ENCODE measurements around the gene RAG1. TPM values are rescaled to one million over a fixed set of nuclear protein-coding genes. Genes with fewer than 3 reads are reported as not detected.
"Not testable (repeated sequence)": the region's sequence is repeated elsewhere in the genome, so short reads cannot be mapped to it uniquely, and the experiment has no call there.

Gene RAG1
- total RNA-seq, 2 donors from 2014 or later: 0.28 to 0.54 TPM

GRCh38 chr11:36550385-36551115, 17.3 kb upstream of the RAG1 start:
- ATAC-seq (ENCODE audit: insufficient number of reproducible peaks, low FRiP score, low read depth): no peak
- H3K36me3 ChIP-seq: no peaks in the 10 kb centered on the region

DNA sequence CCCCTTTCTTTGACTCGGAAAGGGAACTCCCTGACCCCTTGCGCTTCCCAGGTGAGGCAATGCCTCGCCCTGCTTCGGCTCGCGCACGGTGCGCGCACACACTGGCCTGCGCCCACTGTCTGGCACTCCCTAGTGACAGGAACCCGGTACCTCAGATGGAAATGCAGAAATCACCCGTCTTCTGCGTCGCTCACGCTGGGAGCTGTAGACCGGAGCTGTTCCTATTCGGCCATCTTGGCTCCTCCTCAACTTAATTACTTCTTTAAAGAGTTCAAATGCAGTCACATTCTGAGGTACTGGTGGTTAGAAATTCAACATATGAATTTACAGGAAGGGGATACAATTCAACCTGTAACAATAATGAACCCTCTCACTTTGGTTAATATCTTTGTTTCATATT, 10.4 kb upstream of the RAG1 start:
- ATAC-seq (ENCODE audit: insufficient number of reproducible peaks, low FRiP score, low read depth): not testable (repeated sequence)

More at GRCh38 chr11:36550385-36551115, 17.3 kb upstream of the RAG1 start:
- H3K27me3 ChIP-seq (replicated peaks; ENCODE audit: insufficient read depth): no peaks in the 10 kb centered on the region
- no peaks in the 10 kb centered on the region for H3K4me1 ChIP-seq (ENCODE audit: control insufficient read depth in 1 of 2, low read depth in 2 of 2)
- H3K9me3 ChIP-seq: no peaks in the 10 kb centered on the region
- TF ChIP-seq, protein P1, sequence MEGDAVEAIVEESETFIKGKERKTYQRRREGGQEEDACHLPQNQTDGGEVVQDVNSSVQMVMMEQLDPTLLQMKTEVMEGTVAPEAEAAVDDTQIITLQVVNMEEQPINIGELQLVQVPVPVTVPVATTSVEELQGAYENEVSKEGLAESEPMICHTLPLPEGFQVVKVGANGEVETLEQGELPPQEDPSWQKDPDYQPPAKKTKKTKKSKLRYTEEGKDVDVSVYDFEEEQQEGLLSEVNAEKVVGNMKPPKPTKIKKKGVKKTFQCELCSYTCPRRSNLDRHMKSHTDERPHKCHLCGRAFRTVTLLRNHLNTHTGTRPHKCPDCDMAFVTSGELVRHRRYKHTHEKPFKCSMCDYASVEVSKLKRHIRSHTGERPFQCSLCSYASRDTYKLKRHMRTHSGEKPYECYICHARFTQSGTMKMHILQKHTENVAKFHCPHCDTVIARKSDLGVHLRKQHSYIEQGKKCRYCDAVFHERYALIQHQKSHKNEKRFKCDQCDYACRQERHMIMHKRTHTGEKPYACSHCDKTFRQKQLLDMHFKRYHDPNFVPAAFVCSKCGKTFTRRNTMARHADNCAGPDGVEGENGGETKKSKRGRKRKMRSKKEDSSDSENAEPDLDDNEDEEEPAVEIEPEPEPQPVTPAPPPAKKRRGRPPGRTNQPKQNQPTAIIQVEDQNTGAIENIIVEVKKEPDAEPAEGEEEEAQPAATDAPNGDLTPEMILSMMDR (IDR thresholded peaks at IDR 0.05): no peak
- no peak for DNase-seq (ENCODE audit: low spot score)
- H3K4me3 ChIP-seq: no peak overlapping the region
- no peak overlapping the region for H3K27ac ChIP-seq

DNA sequence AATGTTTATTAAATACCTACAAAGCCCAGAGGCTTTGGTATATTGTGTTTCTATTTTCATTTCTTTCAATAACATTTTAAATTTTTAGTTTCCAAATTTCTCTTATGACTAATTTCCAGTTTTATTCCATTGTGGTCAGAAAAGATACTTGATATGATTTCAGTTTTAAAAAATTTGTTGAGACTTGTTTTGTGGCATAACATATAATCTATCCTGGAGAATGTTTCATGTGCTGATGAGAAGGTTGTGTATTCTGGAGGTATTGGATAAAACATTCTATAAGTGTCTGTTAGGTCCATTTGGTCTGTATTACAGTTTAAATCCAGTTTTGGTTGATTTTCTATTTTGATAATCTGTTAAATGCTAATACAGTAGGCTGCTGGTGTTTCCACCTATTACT, 9.8 kb upstream of the RAG1 start:
- DNase-seq (ENCODE audit: low spot score) (no peak), ATAC-seq (ENCODE audit: insufficient number of reproducible peaks, low FRiP score, low read depth) (no peak)
- Histone ChIP-seq H3K4me3 (no peak overlapping the region), H3K36me3 (no peaks in the 10 kb centered on the region), H3K9me3 (peaks cover 2% of the 10 kb centered on the region), H3K27me3 (replicated peaks; ENCODE audit: insufficient read depth) (no peaks in the 10 kb centered on the region), H3K27ac (no peak overlapping the region), H3K4me1 (ENCODE audit: control insufficient read depth in 1 of 2, low read depth in 2 of 2) (no peaks in the 10 kb centered on the region)
- TF ChIP-seq, protein P1 (IDR thresholded peaks at IDR 0.05): no peak

More for the DNA sequence above, 10.4 kb upstream of the RAG1 start:
- not testable (repeated sequence) for DNase-seq (ENCODE audit: low spot score); H3K9me3 ChIP-seq; H3K27ac ChIP-seq; H3K4me1 ChIP-seq (ENCODE audit: control insufficient read depth in 1 of 2, low read depth in 2 of 2); H3K27me3 ChIP-seq (replicated peaks; ENCODE audit: insufficient read depth); H3K4me3 ChIP-seq; H3K36me3 ChIP-seq

DNA sequence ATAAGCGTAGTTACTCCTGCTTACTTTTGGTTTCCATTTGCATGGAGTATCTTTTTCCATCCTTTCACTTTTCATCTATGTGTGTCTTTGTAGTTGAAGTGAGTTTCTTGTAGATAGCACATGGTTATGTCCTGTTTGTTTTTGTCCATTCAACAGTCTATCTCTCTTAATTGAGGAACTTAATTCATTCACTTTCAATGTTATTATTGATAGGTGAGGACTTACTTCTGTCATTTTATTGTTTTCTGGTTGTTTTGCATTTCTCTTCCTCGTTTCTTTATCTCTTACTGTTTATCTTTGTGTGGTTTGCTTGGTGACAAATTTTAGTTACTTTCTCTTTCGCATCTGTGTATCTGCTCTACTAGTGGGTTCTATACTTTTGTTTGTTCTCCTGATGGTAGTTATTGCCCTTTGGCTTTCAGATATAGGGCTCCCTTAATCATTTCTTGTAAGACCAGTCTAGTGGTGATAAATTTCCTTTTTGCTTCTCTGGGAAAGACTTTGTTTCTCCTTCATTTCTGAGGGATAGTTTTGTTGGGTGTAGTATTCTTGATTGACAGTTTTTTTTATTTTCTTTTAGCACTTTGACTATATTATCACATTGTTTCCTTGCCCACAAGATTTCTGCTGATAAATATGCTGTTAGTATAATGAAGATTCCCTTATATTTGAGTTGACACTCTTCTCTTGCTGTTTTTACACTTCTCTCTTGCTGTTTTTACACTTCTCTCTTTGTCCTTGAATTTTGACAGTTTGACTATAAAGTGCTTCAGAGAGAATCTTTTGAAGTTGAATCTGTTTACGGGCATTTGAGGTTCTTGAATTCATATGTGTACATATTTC, 9.0 kb upstream of the RAG1 start:
- Histone ChIP-seq H3K27me3 (replicated peaks; ENCODE audit: insufficient read depth) (no peaks in the 10 kb centered on the region), H3K9me3 (peaks cover 2% of the 10 kb centered on the region), H3K4me1 (ENCODE audit: control insufficient read depth in 1 of 2, low read depth in 2 of 2) (no peaks in the 10 kb centered on the region), H3K36me3 (no peaks in the 10 kb centered on the region), H3K27ac (no peak overlapping the region), H3K4me3 (no peak overlapping the region)
- ATAC-seq (ENCODE audit: insufficient number of reproducible peaks, low FRiP score, low read depth) (no peak), DNase-seq (ENCODE audit: low spot score) (no peak)
- TF ChIP-seq, protein P1 (IDR thresholded peaks at IDR 0.05): no peak

- no peak for ATAC-seq (ENCODE audit: insufficient number of reproducible peaks, low FRiP score, low read depth)
- Histone ChIP-seq H3K4me1 (ENCODE audit: control insufficient read depth in 1 of 2, low read depth in 2 of 2) (peaks cover 0 to 5% of the 10 kb centered on the region in 2 donors), H3K27ac (no peak overlapping the region), H3K27me3 (replicated peaks; ENCODE audit: insufficient read depth) (no peaks in the 10 kb centered on the region), H3K9me3 (no peaks in the 10 kb centered on the region), H3K36me3 (no peaks in the 10 kb centered on the region), H3K4me3 (peak overlapping the region; percentile 66)
- no peak for DNase-seq (ENCODE audit: low spot score)
- TF ChIP-seq, protein P1 (IDR thresholded peaks at IDR 0.05): peak; percentile 55
Measured at GRCh38 chr11:36564376-36565030, 3.3 kb upstream of the RAG1 start.

All from thoracic aorta (tissue), 2 donors.